Right atrium auricular region (tissue), 2 donors: ENCODE data around the gene FOXL2. TPM values are rescaled to one million over a fixed set of nuclear protein-coding genes. Genes with fewer than 3 reads are reported as not detected.

Experiments used
- DNase-seq: peaks from one replicate; pipeline ENCODE4 v3.0.0-alpha.2; 2019; ENCODE audit warnings: low spot score
- H3K27ac ChIP-seq, 2 donors: fragments of 200-600 bp; sonication (generic); 1 replicate in 1 of 2; 2 replicates in 1 of 2; pipeline ENCODE4 v1.5.1; 2016 to 2019
- H3K27me3 ChIP-seq, 2 donors: fragments of 200-600 bp; sonication (generic); one replicate each; pipeline versions ENCODE4 v1.5.1 to v1.6.0; 2017 to 2019
- H3K36me3 ChIP-seq: fragments of 200-600 bp; sonication (generic); one replicate; pipeline ENCODE4 v1.5.1; 2016
- H3K4me1 ChIP-seq, 2 donors: fragments of 200-600 bp; sonication (generic); one replicate each; pipeline versions ENCODE4 v1.5.1 to v1.6.0; 2017 to 2019
- H3K4me3 ChIP-seq, 2 donors: fragments of 200-600 bp; sonication (generic); 1 replicate in 1 of 2; 2 replicates in 1 of 2; pipeline ENCODE4 v1.5.1; 2017 to 2019; ENCODE audit warnings: mild to moderate bottlenecking in 1 of 2, moderate library complexity in 1 of 2
- H3K9me3 ChIP-seq, 2 donors: fragments of 200-600 bp; sonication (generic); one replicate each; pipeline ENCODE4 v1.5.1; 2019
- total RNA-seq, 2 donors: library from RNA; depleted of rRNA; stranded (reverse); fragments of >200 nt; gene quantifications; one replicate each; pipeline ENCODE4 v1.1.0, GENCODE V29; 2016
- TF ChIP-seq, protein P1 (sequence below), 2 donors: fragments of 200-600 bp; sonication (generic); IDR thresholded peaks; one replicate each; pipeline ENCODE4 v1.5.1; 2019; ENCODE audit warnings: antibody characterized with exemption in 2 of 2

The FOXL2 gene
- total RNA-seq, 2 donors from 2014 or later: not detected

GRCh38 chr3:138976047-138976446, 29.1 kb upstream of the FOXL2 start:
- TF ChIP-seq, protein P1, sequence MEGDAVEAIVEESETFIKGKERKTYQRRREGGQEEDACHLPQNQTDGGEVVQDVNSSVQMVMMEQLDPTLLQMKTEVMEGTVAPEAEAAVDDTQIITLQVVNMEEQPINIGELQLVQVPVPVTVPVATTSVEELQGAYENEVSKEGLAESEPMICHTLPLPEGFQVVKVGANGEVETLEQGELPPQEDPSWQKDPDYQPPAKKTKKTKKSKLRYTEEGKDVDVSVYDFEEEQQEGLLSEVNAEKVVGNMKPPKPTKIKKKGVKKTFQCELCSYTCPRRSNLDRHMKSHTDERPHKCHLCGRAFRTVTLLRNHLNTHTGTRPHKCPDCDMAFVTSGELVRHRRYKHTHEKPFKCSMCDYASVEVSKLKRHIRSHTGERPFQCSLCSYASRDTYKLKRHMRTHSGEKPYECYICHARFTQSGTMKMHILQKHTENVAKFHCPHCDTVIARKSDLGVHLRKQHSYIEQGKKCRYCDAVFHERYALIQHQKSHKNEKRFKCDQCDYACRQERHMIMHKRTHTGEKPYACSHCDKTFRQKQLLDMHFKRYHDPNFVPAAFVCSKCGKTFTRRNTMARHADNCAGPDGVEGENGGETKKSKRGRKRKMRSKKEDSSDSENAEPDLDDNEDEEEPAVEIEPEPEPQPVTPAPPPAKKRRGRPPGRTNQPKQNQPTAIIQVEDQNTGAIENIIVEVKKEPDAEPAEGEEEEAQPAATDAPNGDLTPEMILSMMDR (IDR thresholded peaks at IDR 0.05): no peak
- H3K27me3 ChIP-seq: no peaks in the 10 kb centered on the region
- no peak overlapping the region for H3K4me3 ChIP-seq
- no peak for DNase-seq
- no peaks in the 10 kb centered on the region for H3K9me3 ChIP-seq
- no peak overlapping the region for H3K27ac ChIP-seq
- no peaks in the 10 kb centered on the region for H3K36me3 ChIP-seq
- peaks cover 0 to 7% of the 10 kb centered on the region in 2 donors for H3K4me1 ChIP-seq

GRCh38 chr3:138975351-138975750, 28.4 kb upstream of the FOXL2 start:
- DNase-seq: no peak
- H3K4me3 ChIP-seq: no peak overlapping the region
- H3K4me1 ChIP-seq: peaks cover 0 to 7% of the 10 kb centered on the region in 2 donors
- H3K27ac ChIP-seq: no peak overlapping the region
- H3K9me3 ChIP-seq: no peaks in the 10 kb centered on the region
- no peaks in the 10 kb centered on the region for H3K36me3 ChIP-seq
- no peaks in the 10 kb centered on the region for H3K27me3 ChIP-seq
- TF ChIP-seq, protein P1 (IDR thresholded peaks at IDR 0.05): no peak

DNA sequence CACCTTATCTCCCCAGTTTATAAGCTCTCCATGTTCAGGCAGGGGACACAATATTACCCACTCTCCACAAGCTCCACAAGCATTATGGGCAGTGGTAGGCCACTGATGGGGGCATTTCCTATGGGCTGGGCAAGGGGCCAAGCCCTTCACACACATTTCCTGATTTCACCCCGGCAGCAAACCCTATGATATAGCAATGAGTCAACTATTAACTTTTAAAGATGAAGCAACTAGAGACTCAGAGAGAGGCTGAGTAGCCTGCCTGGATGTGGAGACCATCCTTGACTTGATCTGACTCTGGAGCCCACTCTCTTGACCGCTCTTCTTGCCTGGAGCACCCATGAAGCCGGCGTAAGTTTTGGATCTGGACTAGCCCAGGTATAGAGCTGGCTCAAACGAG, 27.5 kb upstream of the FOXL2 start:
- Histone ChIP-seq H3K9me3 (no peaks in the 10 kb centered on the region), H3K4me3 (no peak overlapping the region), H3K36me3 (no peaks in the 10 kb centered on the region), H3K27ac (no peak overlapping the region), H3K27me3 (no peaks in the 10 kb centered on the region), H3K4me1 (peaks cover 0 to 1% of the 10 kb centered on the region in 2 donors)
- TF ChIP-seq, protein P1 (IDR thresholded peaks at IDR 0.05): no peak
- peak; percentile 50 for DNase-seq

- TF ChIP-seq, protein P1 (IDR thresholded peaks at IDR 0.05): no peak
- no peaks in the 10 kb centered on the region for H3K9me3 ChIP-seq
- no peak overlapping the region for H3K27ac ChIP-seq
- no peak overlapping the region for H3K4me3 ChIP-seq
- no peaks in the 10 kb centered on the region for H3K36me3 ChIP-seq
- no peaks in the 10 kb centered on the region for H3K27me3 ChIP-seq
- no peak for DNase-seq
- no peaks in the 10 kb centered on the region for H3K4me1 ChIP-seq
Observed at GRCh38 chr3:138972941-138973340, 26.0 kb upstream of the FOXL2 start.

DNA sequence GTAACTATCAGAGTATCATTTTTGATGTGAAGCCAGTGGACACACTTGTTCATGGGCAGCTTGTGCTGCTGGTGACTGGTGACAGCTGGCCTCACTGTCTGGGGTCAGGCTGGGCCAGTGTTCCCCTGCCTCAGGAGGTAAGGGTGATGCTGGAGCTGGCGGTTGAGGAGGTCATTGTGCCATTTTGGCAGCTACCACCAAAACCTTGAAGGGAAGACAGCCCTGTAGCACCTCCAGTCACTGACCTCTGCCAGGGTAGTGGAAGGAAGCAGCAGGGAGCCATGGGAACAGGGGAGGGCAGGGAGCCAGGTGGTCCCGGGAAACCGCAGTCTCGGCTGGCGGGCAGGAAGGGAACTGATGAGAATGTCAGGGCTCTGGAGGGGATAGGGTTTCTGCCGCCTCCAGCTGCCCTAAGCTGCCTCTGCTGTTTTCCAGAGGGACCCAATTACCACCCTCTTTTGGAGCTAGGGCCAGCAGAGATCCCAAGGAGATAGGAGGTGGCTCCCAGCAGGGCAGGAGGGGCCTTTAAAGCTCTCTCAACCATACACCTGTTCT, 24.9 kb upstream of the FOXL2 start:
- Histone ChIP-seq H3K4me3 (no peak overlapping the region), H3K9me3 (no peaks in the 10 kb centered on the region), H3K27me3 (no peaks in the 10 kb centered on the region), H3K4me1 (no peaks in the 10 kb centered on the region), H3K27ac (no peak overlapping the region), H3K36me3 (no peaks in the 10 kb centered on the region)
- TF ChIP-seq, protein P1 (IDR thresholded peaks at IDR 0.05): no peak
- peak; percentile 50 for DNase-seq

GRCh38 chr3:138964923-138965322, 18.0 kb upstream of the FOXL2 start:
- DNase-seq: no peak
- H3K9me3 ChIP-seq: peaks cover 0 to 27% of the 10 kb centered on the region in 2 donors
- H3K4me3 ChIP-seq: no peak overlapping the region
- H3K36me3 ChIP-seq: no peaks in the 10 kb centered on the region
- peaks cover 0 to 6% of the 10 kb centered on the region in 2 donors for H3K4me1 ChIP-seq
- TF ChIP-seq, protein P1 (IDR thresholded peaks at IDR 0.05): no peak
- no peak overlapping the region for H3K27ac ChIP-seq
- peaks cover 7 to 21% of the 10 kb centered on the region in 2 donors for H3K27me3 ChIP-seq
